Esophagus squamous epithelium (tissue), 5 donors: ENCODE data around the gene CARMIL1. TPM values are rescaled to one million over a fixed set of nuclear protein-coding genes. Genes with fewer than 3 reads are reported as not detected.

Experiments used
- DNase-seq: peaks from one replicate; lab custom pipeline; 2025; lab: John Stamatoyannopoulos, UW
- H3K27ac ChIP-seq, 4 donors: fragments of 200-600 bp; sonication (generic); one replicate each; pipeline ENCODE4 v1.5.1; 2016 to 2019; ENCODE audit warnings: mild to moderate bottlenecking in 1 of 4
- H3K27me3 ChIP-seq, 4 donors: fragments of 200-600 bp; sonication (generic); 1 replicate in 3 of 4; 2 replicates in 1 of 4; pipeline versions ENCODE4 v1.5.1 to v1.6.0; 2017 to 2021; ENCODE audit warnings: antibody characterized with exemption in 1 of 4
- H3K36me3 ChIP-seq, 3 donors: fragments of 200-600 bp; sonication (generic); one replicate each; pipeline ENCODE4 v1.5.1; 2016 to 2019
- H3K4me1 ChIP-seq, 3 donors: fragments of 200-600 bp; sonication (generic); one replicate each; pipeline ENCODE4 v1.5.1; 2017 to 2019
- H3K4me3 ChIP-seq, 4 donors: fragments of 200-600 bp; sonication (generic); 1 replicate in 3 of 4; 2 replicates in 1 of 4; pipeline ENCODE4 v1.5.1; 2016 to 2019; ENCODE audit warnings: mild to moderate bottlenecking in 2 of 4, moderate library complexity in 1 of 4
- H3K9me3 ChIP-seq, 3 donors: fragments of 200-600 bp; sonication (generic); one replicate each; pipeline ENCODE4 v1.5.1; 2016 to 2019
- POLR2A ChIP-seq, 4 donors: fragments of 450-650 bp; IDR thresholded peaks; one replicate each; pipeline ENCODE4 v1.6.1; 2017; ENCODE audit warnings: antibody characterized with exemption in 4 of 4, mild to moderate bottlenecking in 4 of 4, moderate library complexity in 3 of 4
- WGBS, 2 donors: methylation state at CpG; one replicate each; pipeline ENCODE4 v1.1.5; 2018; 5-methylcytosine and 5-hydroxymethylcytosine counted together
- intact Hi-C: fragments of 100-400 bp; cut with DNase I; formaldehyde crosslinking; loops from one replicate; pipeline ENCODE4 v1.15.0; 2022
- total RNA-seq, 4 donors: library from RNA; depleted of rRNA; stranded (reverse); fragments of >200 nt; gene quantifications; one replicate each; pipeline ENCODE4 v1.1.0, GENCODE V29; 2016
- TF ChIP-seq, protein P1 (sequence below), 6 experiments: fragments of 450-650 bp in 4 of 6; fragments of 200-600 bp in 2 of 6; sonication (generic) in 2 of 6; IDR thresholded peaks; one replicate each; pipeline ENCODE4 v1.5.1; 2016 to 2019; ENCODE audit warnings: antibody characterized with exemption in 6 of 6, mild to moderate bottlenecking in 4 of 6, moderate library complexity in 4 of 6
- donor health status: DM: yes; HTN: yes; CAD: no.

Gene CARMIL1
- total RNA-seq, 4 donors from 2014 or later: 7.2 to 19.7 (median 18.3) TPM

DNA sequence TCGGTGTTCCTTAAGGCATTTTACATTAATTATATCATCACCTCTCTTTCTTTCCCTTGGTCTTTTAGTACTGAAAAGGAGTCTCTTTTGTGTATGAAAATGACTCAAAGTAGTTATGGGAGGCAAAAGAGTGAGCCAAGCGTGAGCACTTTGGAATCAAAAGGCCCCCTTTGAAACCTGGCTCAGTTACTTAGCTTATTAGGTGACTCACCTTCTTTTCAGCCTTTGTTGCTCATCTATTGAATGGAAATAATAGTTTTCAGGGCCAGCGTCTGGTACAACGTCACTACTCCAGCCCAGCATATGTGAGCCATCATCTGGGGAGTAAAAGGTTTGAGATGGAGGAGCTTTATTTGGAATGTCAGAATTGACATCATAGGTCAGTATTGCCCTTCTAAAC, 225.5 kb downstream of the CARMIL1 start:
- intact Hi-C loops: no loop called here
- H3K4me3 ChIP-seq: no peak overlapping the region
- no peaks in the 10 kb centered on the region for H3K9me3 ChIP-seq
- 45 to 59% methylated on average over 4 of the region's 4 CpGs for WGBS, 2 donors
- H3K27me3 ChIP-seq: no peaks in the 10 kb centered on the region
- TF ChIP-seq, protein P1, sequence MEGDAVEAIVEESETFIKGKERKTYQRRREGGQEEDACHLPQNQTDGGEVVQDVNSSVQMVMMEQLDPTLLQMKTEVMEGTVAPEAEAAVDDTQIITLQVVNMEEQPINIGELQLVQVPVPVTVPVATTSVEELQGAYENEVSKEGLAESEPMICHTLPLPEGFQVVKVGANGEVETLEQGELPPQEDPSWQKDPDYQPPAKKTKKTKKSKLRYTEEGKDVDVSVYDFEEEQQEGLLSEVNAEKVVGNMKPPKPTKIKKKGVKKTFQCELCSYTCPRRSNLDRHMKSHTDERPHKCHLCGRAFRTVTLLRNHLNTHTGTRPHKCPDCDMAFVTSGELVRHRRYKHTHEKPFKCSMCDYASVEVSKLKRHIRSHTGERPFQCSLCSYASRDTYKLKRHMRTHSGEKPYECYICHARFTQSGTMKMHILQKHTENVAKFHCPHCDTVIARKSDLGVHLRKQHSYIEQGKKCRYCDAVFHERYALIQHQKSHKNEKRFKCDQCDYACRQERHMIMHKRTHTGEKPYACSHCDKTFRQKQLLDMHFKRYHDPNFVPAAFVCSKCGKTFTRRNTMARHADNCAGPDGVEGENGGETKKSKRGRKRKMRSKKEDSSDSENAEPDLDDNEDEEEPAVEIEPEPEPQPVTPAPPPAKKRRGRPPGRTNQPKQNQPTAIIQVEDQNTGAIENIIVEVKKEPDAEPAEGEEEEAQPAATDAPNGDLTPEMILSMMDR (IDR thresholded peaks at IDR 0.05): no peak
- no peak for TF ChIP-seq POLR2A (IDR thresholded peaks at IDR 0.05)
- no peak for DNase-seq
- H3K36me3 ChIP-seq: peaks cover 0 to 4% (median 0%) of the 10 kb centered on the region in 3 donors
- H3K4me1 ChIP-seq: peaks cover 0 to 9% (median 0%) of the 10 kb centered on the region in 3 donors
- H3K27ac ChIP-seq: no peak overlapping the region

DNA sequence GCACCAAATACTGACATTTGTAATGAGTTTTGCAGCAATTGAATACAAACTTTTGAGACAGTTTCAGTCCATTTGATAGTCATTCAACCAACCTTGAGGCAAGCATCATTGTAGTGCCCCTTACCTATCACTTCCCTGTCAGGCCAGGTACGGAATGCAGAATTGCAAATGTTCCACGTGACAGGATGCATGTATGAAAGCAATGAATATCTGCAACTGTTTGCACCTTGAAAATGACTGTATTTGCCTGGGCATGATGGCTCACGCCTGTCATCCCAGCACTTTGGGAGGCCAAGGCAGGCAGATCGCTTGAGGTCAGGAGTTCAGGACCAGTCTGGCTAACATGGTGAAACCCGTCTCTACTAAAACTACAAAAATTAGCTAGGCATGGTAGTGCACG, 226.8 kb downstream of the CARMIL1 start:
- peaks cover 0 to under 1% (median 0%) of the 10 kb centered on the region in 3 donors for H3K36me3 ChIP-seq
- no peak for TF ChIP-seq POLR2A (IDR thresholded peaks at IDR 0.05)
- TF ChIP-seq, protein P1 (IDR thresholded peaks at IDR 0.05): no peak
- H3K27me3 ChIP-seq: no peaks in the 10 kb centered on the region
- no peaks in the 10 kb centered on the region for H3K9me3 ChIP-seq
- H3K27ac ChIP-seq: no peak overlapping the region
- H3K4me1 ChIP-seq: peaks cover 0 to 9% (median 0%) of the 10 kb centered on the region in 3 donors
- WGBS, 2 donors: 36 to 57% methylated on average over 6 of the region's 6 CpGs
- H3K4me3 ChIP-seq: no peak overlapping the region
- intact Hi-C loops: no loop called here
- DNase-seq: no peak

DNA sequence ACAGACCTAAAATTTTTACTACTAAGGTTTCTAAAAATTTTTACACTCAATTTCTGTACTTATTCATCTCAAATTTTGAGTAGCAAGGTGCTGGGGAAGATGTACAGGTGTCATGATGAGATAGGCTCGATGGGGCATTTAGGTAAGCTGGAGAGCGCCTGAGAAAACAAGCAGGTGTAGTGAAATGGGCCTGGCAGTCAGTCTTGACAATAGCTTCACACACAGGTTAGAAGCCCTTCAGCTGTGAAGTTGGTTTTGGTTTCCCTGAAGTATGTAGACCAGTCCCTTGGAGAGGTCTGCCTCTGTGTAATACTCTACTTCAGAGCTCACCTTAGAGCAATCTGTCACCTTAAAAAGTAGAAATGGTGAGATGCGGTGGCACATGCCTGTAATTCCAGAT, 228.9 kb downstream of the CARMIL1 start:
- Histone ChIP-seq H3K4me1 (peaks cover 0 to 9% (median 0%) of the 10 kb centered on the region in 3 donors), H3K27me3 (no peaks in the 10 kb centered on the region), H3K36me3 (no peaks in the 10 kb centered on the region), H3K27ac (no peak overlapping the region), H3K9me3 (no peaks in the 10 kb centered on the region), H3K4me3 (no peak overlapping the region)
- intact Hi-C loops: no loop called here
- TF ChIP-seq POLR2A (IDR thresholded peaks at IDR 0.05): no peak
- TF ChIP-seq, protein P1 (IDR thresholded peaks at IDR 0.05): no peak
- WGBS, 2 donors: 77 to 85% methylated on average over 3 of the region's 3 CpGs
- DNase-seq: no peak

DNA sequence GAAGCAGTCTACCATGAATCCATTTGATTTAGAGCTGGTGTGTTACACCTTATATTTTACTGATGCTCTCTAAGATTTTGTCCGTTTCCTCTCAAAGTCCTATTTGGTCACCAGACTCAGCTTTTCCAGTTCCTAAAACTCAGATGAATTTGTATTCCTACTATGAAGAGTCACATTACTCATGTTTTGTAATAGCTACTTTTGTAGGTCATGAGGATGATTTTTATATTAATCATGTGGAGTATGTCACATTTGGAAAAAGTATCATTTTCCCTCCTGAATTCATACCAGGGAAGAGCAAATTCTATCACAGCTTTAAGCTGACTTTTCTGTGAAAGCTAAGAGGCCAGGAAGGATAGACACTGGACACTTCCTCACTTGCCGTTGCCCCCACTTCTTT, 232.2 kb downstream of the CARMIL1 start:
- H3K4me1 ChIP-seq: no peaks in the 10 kb centered on the region
- H3K9me3 ChIP-seq: no peaks in the 10 kb centered on the region
- TF ChIP-seq, protein P1 (IDR thresholded peaks at IDR 0.05): no peak
- no peak for TF ChIP-seq POLR2A (IDR thresholded peaks at IDR 0.05)
- peaks cover 0 to 12% (median 0%) of the 10 kb centered on the region in 3 donors for H3K36me3 ChIP-seq
- 71 to 88% methylated on average over 2 of the region's 2 CpGs for WGBS, 2 donors
- intact Hi-C loops: no loop called here
- no peak overlapping the region for H3K4me3 ChIP-seq
- H3K27ac ChIP-seq: no peak overlapping the region
- no peak for DNase-seq
- no peaks in the 10 kb centered on the region for H3K27me3 ChIP-seq

DNA sequence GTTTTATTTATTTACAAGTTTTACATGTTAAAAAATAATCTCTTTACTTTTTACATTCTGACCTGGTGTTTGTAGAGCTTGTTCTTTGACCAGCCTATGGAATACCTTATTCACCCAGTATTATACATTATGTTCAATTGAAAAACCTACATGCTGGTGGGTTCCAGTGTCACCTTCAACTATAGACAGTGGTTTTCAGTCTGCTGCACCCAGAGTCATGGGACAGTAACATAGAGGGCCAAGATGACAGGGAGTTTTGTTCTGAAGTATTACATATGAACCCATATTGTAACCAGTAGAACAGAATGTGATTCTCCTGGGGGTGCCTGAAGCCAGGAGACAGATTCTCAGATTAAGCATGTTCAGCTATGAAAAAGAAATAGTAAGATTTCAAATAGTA, 233.4 kb downstream of the CARMIL1 start:
- Histone ChIP-seq H3K27ac (no peak overlapping the region), H3K4me1 (no peaks in the 10 kb centered on the region), H3K4me3 (no peak overlapping the region), H3K36me3 (peaks cover 0 to 24% (median 0%) of the 10 kb centered on the region in 3 donors), H3K9me3 (no peaks in the 10 kb centered on the region), H3K27me3 (no peaks in the 10 kb centered on the region)
- no peak for DNase-seq
- TF ChIP-seq, protein P1 (IDR thresholded peaks at IDR 0.05): no peak
- TF ChIP-seq POLR2A (IDR thresholded peaks at IDR 0.05): no peak
- intact Hi-C loops: no loop called here
